Common myeloid progenitor, CD34-positive (primary cell): ENCODE data around the gene SIRT6.

ENCODE experiments used
- CTCF ChIA-PET: fragments of 350-600 bp; sonication (Branson Sonifier 250); formaldehyde crosslinking; loops from one replicate; lab custom pipeline; 2021; ENCODE audit warnings: antibody characterized with exemption; lab: Charles Lee
- POLR2A ChIA-PET: fragments of 350-600 bp; sonication (Branson Sonifier 250); formaldehyde crosslinking; loops from one replicate; lab custom pipeline; 2021; ENCODE audit warnings: antibody characterized with exemption; lab: Charles Lee
- DNase-seq, 3 donors: peaks; one replicate each; pipeline versions ENCODE4 v3.0.0 to v3.0.0-alpha.2; 2013
- H3K27ac ChIP-seq, 2 experiments: 1 replicate in 1 of 2; 2 replicates in 1 of 2; pipeline ENCODE4 v1.7.0; 2013; ENCODE audit warnings: inconsistent platforms in 2 of 2, low read length in 2 of 2, mild to moderate bottlenecking in 2 of 2, low read depth in 1 of 2, moderate library complexity in 1 of 2; ENCODE audit not compliant: severe bottlenecking in 2 of 2, insufficient read depth in 1 of 2, poor library complexity in 1 of 2
- H3K27me3 ChIP-seq, 5 experiments: replicated peaks in 2 of 5; 1 replicate in 3 of 5; 2 replicates in 2 of 5; pipeline versions ENCODE4 v1.6.1 to v1.7.0; 2013; ENCODE audit warnings: low read length in 4 of 5, mild to moderate bottlenecking in 2 of 5, moderate library complexity in 2 of 5, inconsistent platforms in 1 of 5; ENCODE audit not compliant: insufficient read depth in 5 of 5, control insufficient read depth in 4 of 5
- H3K36me3 ChIP-seq, 4 experiments: 1 replicate in 2 of 4; 2 replicates in 2 of 4; pipeline versions ENCODE4 v1.6.1 to v1.7.0; 2013; ENCODE audit warnings: low read length in 3 of 4, control low read depth in 1 of 4, mild to moderate bottlenecking in 1 of 4; ENCODE audit not compliant: control insufficient read depth in 4 of 4, insufficient read depth in 4 of 4
- H3K4me1 ChIP-seq, 4 experiments: 1 replicate in 3 of 4; 2 replicates in 1 of 4; pipeline versions ENCODE4 v1.6.1 to v1.7.1; 2013; ENCODE audit warnings: low read length in 3 of 4, mild to moderate bottlenecking in 3 of 4, control low read depth in 1 of 4, inconsistent platforms in 1 of 4, moderate library complexity in 1 of 4; ENCODE audit not compliant: control insufficient read depth in 4 of 4, insufficient read depth in 4 of 4; ENCODE audit errors: control extremely low read depth in 1 of 4
- H3K4me3 ChIP-seq, 7 experiments: 1 replicate in 4 of 7; 2 replicates in 3 of 7; pipeline versions ENCODE4 v1.5.1 to v1.7.0; 2013; ENCODE audit warnings: mild to moderate bottlenecking in 7 of 7, low read length in 6 of 7, moderate library complexity in 6 of 7, inconsistent platforms in 2 of 7, low read depth in 2 of 7, control low read depth in 1 of 7; ENCODE audit not compliant: insufficient read depth in 4 of 7, control insufficient read depth in 1 of 7; ENCODE audit errors: extremely low read depth in 1 of 7
- H3K9me3 ChIP-seq, 5 experiments: 1 replicate in 4 of 5; 2 replicates in 1 of 5; pipeline versions ENCODE4 v1.6.1 to v1.7.1; 2013; ENCODE audit warnings: low read length in 4 of 5, mild to moderate bottlenecking in 2 of 5, inconsistent platforms in 1 of 5, low read depth in 1 of 5, moderate library complexity in 1 of 5; ENCODE audit not compliant: control insufficient read depth in 4 of 5, insufficient read depth in 2 of 5; ENCODE audit errors: control extremely low read depth in 1 of 5
- WGBS: methylation state at CpG from one replicate; pipeline ENCODE4 v1.1.5; 2013; ENCODE audit not compliant: insufficient coverage; 5-methylcytosine and 5-hydroxymethylcytosine counted together

SIRT6 gene

DNA sequence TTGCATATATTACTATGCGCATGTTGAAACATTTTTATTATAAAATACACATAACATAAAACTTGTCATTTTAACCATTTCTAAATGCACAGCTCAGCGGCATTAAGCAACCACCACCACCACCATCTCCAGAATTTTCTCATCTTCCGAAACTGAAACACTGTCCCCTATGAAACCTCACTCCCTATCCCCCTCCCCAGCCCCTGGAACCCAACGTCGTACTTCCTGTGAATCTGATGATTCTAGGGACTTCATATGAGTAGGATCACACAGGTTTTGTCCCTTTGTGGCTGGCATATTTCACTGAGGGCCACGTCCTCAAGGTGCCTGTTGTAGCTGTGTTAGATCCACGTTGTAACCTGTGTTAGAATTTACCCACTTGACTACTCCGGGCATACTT is 57.7 kb downstream of the SIRT6 start:
- DNase-seq, result no peak
- ChIA-PET POLR2A (interaction anchor here (0.7 kb wide), 1 partner anchor 16 kb away, joined by 5 read pairs; no protein-coding TSS in a partner anchor), CTCF (no interaction called here)
- no peaks in the 10 kb centered on the region for H3K27me3 ChIP-seq
- WGBS, result 46% methylated on average over 2 of the region's 8 CpGs
- peak overlapping the region in 3 of 7 experiments; percentile 62 to 85 (median 77) for H3K4me3 ChIP-seq
- H3K27ac ChIP-seq, result no peak overlapping the region
- peaks cover 2 to 18% (median 16%) of the 10 kb centered on the region in 4 experiments for H3K4me1 ChIP-seq
- H3K36me3 ChIP-seq, result peaks cover 3 to 12% (median 7%) of the 10 kb centered on the region in 4 experiments
- H3K9me3 ChIP-seq, result no peaks in the 10 kb centered on the region
